ENCODE measurements around the gene SIAH3. TPM values are rescaled to one million over a fixed set of nuclear protein-coding genes. Genes with fewer than 3 reads are reported as not detected.

Gene SIAH3
- total RNA-seq, 2 donors from 2014 or later: 0.06 TPM; not detected in 1

DNA sequence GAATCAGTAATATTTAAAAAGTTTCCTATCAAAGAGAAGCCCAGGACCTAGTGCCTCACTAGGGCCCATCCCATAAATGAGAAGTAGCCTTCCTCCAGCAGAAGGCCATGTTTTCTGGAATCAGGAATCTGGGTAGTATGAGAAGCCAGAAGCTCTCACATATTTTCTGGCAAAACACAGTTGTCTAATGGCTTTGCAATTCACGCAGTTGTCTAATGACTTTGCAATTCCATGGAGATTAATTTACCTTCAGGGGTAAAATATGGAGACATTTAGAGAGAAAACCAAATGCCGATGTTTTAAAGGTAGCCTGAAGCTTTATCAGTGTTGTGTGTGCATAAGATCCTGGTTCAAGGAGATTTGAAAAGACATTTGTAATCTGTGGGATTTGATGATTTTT, 29.8 kb upstream of the SIAH3 start:
- no peaks in the 10 kb centered on the region for H3K36me3 ChIP-seq
- no peak overlapping the region for H3K4me3 ChIP-seq
- no peak for DNase-seq (ENCODE audit: low spot score)
- H3K4me1 ChIP-seq (replicated peaks): no peaks in the 10 kb centered on the region
- H3K9me3 ChIP-seq: no peaks in the 10 kb centered on the region
- intact Hi-C loops (cut with DNase I): no loop called here
- TF ChIP-seq, protein P1, sequence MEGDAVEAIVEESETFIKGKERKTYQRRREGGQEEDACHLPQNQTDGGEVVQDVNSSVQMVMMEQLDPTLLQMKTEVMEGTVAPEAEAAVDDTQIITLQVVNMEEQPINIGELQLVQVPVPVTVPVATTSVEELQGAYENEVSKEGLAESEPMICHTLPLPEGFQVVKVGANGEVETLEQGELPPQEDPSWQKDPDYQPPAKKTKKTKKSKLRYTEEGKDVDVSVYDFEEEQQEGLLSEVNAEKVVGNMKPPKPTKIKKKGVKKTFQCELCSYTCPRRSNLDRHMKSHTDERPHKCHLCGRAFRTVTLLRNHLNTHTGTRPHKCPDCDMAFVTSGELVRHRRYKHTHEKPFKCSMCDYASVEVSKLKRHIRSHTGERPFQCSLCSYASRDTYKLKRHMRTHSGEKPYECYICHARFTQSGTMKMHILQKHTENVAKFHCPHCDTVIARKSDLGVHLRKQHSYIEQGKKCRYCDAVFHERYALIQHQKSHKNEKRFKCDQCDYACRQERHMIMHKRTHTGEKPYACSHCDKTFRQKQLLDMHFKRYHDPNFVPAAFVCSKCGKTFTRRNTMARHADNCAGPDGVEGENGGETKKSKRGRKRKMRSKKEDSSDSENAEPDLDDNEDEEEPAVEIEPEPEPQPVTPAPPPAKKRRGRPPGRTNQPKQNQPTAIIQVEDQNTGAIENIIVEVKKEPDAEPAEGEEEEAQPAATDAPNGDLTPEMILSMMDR (IDR thresholded peaks at IDR 0.05): no peak
- TF ChIP-seq POLR2AphosphoS5 (IDR thresholded peaks at IDR 0.05) (no peak), POLR2A (IDR thresholded peaks at IDR 0.05) (no peak)
- no peaks in the 10 kb centered on the region for H3K27me3 ChIP-seq (replicated peaks; ENCODE audit: insufficient read depth)
- 94% methylated on average over 2 of the region's 2 CpGs for WGBS
- no peak overlapping the region for H3K27ac ChIP-seq

GRCh38 chr13:45880242-45880641, 28.7 kb upstream of the SIAH3 start:
- DNase-seq (ENCODE audit: low spot score): no peak
- Histone ChIP-seq H3K36me3 (no peaks in the 10 kb centered on the region), H3K27me3 (replicated peaks; ENCODE audit: insufficient read depth) (no peaks in the 10 kb centered on the region), H3K9me3 (no peaks in the 10 kb centered on the region), H3K4me3 (no peak overlapping the region), H3K4me1 (replicated peaks) (no peaks in the 10 kb centered on the region), H3K27ac (no peak overlapping the region)
- WGBS: 95% methylated on average over 2 of the region's 2 CpGs
- TF ChIP-seq POLR2AphosphoS5 (IDR thresholded peaks at IDR 0.05) (no peak), POLR2A (IDR thresholded peaks at IDR 0.05) (no peak)
- TF ChIP-seq, protein P1 (IDR thresholded peaks at IDR 0.05): no peak
- intact Hi-C loops (cut with DNase I): no loop called here

DNA sequence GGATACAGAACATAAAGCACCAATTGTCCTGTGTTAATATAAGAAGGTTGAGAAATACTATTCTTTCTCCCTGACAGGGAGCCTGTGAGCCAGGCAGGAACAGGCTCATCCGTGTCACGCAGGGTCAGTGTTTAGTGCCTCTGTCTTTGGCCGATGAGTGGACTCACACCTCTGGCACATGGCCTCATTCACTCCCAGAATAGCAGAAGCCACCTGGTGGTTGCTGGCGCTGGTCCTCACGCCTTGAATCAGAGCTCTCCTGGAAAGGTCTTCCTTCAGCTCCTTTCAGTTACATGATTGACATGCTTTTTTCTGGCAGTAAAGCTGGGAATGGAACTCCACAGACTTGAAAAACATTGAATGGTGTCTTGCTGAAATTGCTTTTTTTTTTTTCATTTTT, 28.1 kb upstream of the SIAH3 start:
- Histone ChIP-seq H3K4me1 (replicated peaks) (no peaks in the 10 kb centered on the region), H3K27me3 (replicated peaks; ENCODE audit: insufficient read depth) (no peaks in the 10 kb centered on the region), H3K4me3 (no peak overlapping the region), H3K36me3 (no peaks in the 10 kb centered on the region), H3K9me3 (no peaks in the 10 kb centered on the region), H3K27ac (no peak overlapping the region)
- 26% methylated on average over 5 of the region's 5 CpGs for WGBS
- intact Hi-C loops (cut with DNase I): no loop called here
- TF ChIP-seq, protein P1 (IDR thresholded peaks at IDR 0.05): peak in 1 of 4 experiments; percentile 32
- TF ChIP-seq POLR2A (IDR thresholded peaks at IDR 0.05): no peak
- no peak for DNase-seq (ENCODE audit: low spot score)

GRCh38 chr13:45878966-45879365, 27.4 kb upstream of the SIAH3 start:
- intact Hi-C loops (cut with DNase I): no loop called here
- no peaks in the 10 kb centered on the region for H3K4me1 ChIP-seq (replicated peaks)
- no peak for DNase-seq (ENCODE audit: low spot score)
- H3K9me3 ChIP-seq: no peaks in the 10 kb centered on the region
- no peaks in the 10 kb centered on the region for H3K27me3 ChIP-seq (replicated peaks; ENCODE audit: insufficient read depth)
- H3K27ac ChIP-seq: no peak overlapping the region
- WGBS: 88% methylated on average over 5 of the region's 5 CpGs
- TF ChIP-seq POLR2A (IDR thresholded peaks at IDR 0.05): no peak
- TF ChIP-seq, protein P1 (IDR thresholded peaks at IDR 0.05): no peak
- TF ChIP-seq POLR2AphosphoS5 (IDR thresholded peaks at IDR 0.05): no peak
- no peaks in the 10 kb centered on the region for H3K36me3 ChIP-seq
- no peak overlapping the region for H3K4me3 ChIP-seq

DNA sequence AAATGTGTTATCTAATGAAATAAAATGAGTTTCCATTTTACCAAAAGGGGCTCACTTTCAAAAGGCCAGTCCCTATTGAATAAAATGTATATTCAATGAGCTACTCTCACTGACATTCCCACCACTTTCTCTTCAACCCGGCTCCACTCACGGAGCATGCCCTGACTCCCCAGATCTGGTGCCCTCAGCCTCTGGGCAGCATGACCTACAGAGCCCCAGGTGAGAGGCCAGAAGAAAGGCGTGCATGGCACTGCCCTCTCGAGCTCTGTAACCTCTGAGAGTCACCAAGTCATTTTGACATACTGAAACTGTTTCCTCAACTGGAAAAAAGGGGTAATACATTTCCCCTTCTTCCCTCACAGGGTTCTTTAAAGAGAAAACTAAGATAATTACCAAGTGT, 25.2 kb upstream of the SIAH3 start:
- Histone ChIP-seq H3K4me1 (replicated peaks) (no peaks in the 10 kb centered on the region), H3K9me3 (no peaks in the 10 kb centered on the region), H3K4me3 (no peak overlapping the region), H3K27ac (no peak overlapping the region), H3K27me3 (replicated peaks; ENCODE audit: insufficient read depth) (no peaks in the 10 kb centered on the region), H3K36me3 (no peaks in the 10 kb centered on the region)
- no peak for DNase-seq (ENCODE audit: low spot score)
- TF ChIP-seq POLR2AphosphoS5 (IDR thresholded peaks at IDR 0.05) (no peak), POLR2A (IDR thresholded peaks at IDR 0.05) (no peak)
- TF ChIP-seq, protein P1 (IDR thresholded peaks at IDR 0.05): no peak
- intact Hi-C loops (cut with DNase I): no loop called here
- 90% methylated on average over 4 of the region's 4 CpGs for WGBS
